H7 (cell line): Measurements from ENCODE around the gene PCA3. TPM values are rescaled to one million over a fixed set of nuclear protein-coding genes. Genes with fewer than 3 reads are reported as not detected.

ENCODE experiments used
- DNase-seq: peaks from one replicate; pipeline ENCODE4 v3.0.0; 2012
- H3K27me3 ChIP-seq: 2 replicates; pipeline ENCODE4 v1.6.0; 2011; ENCODE audit warnings: mild to moderate bottlenecking, low read length; ENCODE audit not compliant: control insufficient read depth, insufficient read depth
- H3K36me3 ChIP-seq: replicated peaks from 2 replicates; pipeline ENCODE4 v1.5.1; 2011; ENCODE audit warnings: low read length; ENCODE audit not compliant: control insufficient read depth, insufficient read depth
- H3K4me3 ChIP-seq: 2 replicates; pipeline ENCODE4 v1.5.1; 2011; ENCODE audit warnings: low read depth, mild to moderate bottlenecking, control low read depth, low read length, moderate library complexity; ENCODE audit not compliant: insufficient read depth
- total RNA-seq: library from RNA; depleted of rRNA; stranded (reverse); fragments of >200 nt; shearing (Covaris generic); gene quantifications from 2 replicates; pipeline ENCODE4 v1.2.3, GENCODE V29; 2014

Gene PCA3
- total RNA-seq, 1 experiment from 2014 or later, result not detected

DNA sequence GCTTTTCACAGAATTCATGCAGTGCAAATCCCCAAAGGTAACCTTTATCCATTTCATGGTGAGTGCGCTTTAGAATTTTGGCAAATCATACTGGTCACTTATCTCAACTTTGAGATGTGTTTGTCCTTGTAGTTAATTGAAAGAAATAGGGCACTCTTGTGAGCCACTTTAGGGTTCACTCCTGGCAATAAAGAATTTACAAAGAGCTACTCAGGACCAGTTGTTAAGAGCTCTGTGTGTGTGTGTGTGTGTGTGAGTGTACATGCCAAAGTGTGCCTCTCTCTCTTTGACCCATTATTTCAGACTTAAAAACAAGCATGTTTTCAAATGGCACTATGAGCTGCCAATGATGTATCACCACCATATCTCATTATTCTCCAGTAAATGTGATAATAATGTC lies 21.3 kb downstream of the PCA3 start:
- no peak overlapping the region for H3K4me3 ChIP-seq
- H3K36me3 ChIP-seq, result no peaks in the 10 kb centered on the region
- H3K27me3 ChIP-seq, result no peaks in the 10 kb centered on the region
- DNase-seq, result no peak

DNA sequence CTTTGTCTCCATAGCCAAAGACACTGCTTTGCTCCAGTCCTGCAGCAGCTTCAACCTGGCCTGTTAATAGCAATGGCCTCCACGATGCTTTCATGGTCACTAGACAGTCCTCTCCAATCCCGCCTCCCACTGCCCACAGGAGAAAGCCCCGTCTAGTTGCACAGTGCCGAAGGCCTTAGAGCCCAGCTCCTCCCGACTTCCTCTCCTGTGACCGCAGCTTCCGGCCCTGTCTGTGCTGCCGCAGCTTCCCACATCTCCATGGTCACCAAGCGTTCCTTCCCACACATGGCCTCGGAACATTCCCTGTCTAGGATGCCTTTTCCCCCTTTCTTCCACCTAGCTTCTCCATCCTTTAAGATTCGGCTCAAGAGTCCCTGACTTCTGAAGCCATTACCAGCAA lies 23.4 kb downstream of the PCA3 start:
- no peaks in the 10 kb centered on the region for H3K36me3 ChIP-seq
- H3K4me3 ChIP-seq, result no peak overlapping the region
- H3K27me3 ChIP-seq, result no peaks in the 10 kb centered on the region

GRCh38 chr9:76789840-76790239 lies 25.6 kb downstream of the PCA3 start:
- Histone ChIP-seq H3K4me3 (no peak overlapping the region), H3K27me3 (no peaks in the 10 kb centered on the region), H3K36me3 (no peaks in the 10 kb centered on the region)
- no peak for DNase-seq

More for the DNA sequence above, 23.4 kb downstream of the PCA3 start:
- no peak for DNase-seq

DNA sequence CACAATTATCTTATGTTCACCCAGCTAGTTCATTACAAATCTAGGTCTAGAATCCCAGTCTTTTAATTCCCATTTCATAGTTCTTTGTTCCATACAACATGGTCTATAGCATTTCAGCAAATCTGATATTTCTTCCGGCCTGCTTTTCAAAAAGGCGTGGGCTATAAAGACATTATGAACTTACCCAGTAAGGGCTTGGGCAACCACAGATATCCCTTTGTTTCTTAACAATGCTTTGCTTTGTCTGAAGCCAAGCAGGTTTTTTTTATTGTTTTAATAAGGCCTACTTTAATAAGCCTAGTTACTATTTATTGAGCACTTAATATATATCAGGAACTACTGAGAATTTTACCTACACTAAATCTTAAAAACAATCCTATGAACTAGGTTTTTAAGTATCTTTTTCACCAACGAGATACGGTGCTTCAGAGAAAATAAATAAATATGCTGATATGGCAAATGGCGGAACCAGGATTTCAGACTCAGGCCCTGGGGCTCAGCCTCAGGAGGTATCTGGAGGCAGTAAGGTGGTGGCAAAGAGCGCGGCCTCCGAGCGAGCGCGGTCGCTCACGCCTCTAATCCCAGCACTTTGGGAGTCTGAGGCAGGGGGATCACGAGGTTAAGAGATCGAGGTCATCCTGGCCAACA lies 29.7 kb downstream of the PCA3 start:
- Histone ChIP-seq H3K27me3 (no peaks in the 10 kb centered on the region), H3K4me3 (no peak overlapping the region), H3K36me3 (no peaks in the 10 kb centered on the region)
- no peak for DNase-seq

DNA sequence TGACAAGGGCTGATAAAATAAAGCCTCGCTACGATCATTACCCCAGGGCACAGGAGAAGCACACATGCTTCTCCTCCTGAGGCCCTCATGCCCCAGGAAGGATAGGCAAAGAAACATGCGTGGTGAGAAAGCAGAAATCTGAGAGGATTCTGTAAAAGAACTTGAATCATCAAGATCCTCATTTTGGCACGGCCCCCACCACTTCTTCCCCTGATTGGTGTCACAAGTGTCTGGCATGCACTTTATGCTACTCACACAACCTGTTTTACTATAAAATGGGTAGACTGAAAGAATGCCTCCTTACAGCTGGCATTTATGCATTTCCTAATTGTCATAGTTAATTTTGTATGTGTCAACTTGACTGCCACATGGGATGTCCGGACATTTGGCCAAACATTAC lies 32.1 kb downstream of the PCA3 start:
- no peaks in the 10 kb centered on the region for H3K36me3 ChIP-seq
- DNase-seq, result no peak
- no peak overlapping the region for H3K4me3 ChIP-seq
- H3K27me3 ChIP-seq, result no peaks in the 10 kb centered on the region

GRCh38 chr9:76798527-76798926 lies 34.3 kb downstream of the PCA3 start:
- no peak overlapping the region for H3K4me3 ChIP-seq
- no peaks in the 10 kb centered on the region for H3K36me3 ChIP-seq
- no peak for DNase-seq
- H3K27me3 ChIP-seq, result no peaks in the 10 kb centered on the region

DNA sequence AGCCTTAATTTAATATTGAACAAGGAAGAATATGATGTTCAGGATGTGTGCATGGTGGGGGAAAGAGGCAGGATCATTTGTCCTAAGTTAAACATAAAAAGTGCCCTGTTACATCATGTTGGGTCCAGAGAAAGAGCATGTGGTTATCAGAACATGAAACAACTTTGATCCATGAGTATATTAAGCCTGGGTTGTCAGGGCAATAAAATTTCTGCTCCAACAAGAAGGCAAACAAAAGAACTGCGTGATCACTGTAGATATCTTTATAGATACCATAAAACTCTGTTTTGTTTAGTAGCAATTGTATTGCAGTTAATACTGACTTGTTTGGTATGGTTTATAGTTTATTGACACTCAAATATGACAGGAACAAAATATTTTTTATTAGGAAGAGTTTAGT lies 35.2 kb downstream of the PCA3 start:
- Histone ChIP-seq H3K4me3 (no peak overlapping the region), H3K27me3 (no peaks in the 10 kb centered on the region), H3K36me3 (no peaks in the 10 kb centered on the region)
- no peak for DNase-seq

DNA sequence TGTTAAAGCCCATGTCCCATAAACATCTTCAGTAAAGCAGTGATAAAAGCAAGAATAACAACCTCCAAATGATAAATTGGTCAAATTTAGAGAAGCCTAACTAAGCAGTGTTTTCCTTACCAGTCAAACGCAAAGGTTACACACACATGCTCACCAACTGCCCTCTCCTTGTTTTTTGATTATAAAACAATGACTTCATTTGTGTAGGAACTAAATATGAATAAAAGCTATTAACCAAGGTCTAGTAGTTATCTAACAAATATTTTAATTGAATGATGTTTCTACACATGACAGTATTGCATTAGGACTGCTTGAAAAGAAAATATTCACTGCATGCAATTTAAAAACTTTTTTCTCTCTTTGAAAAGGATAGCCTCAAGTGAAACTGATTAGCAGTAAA lies 36.7 kb downstream of the PCA3 start:
- no peak overlapping the region for H3K4me3 ChIP-seq
- no peaks in the 10 kb centered on the region for H3K27me3 ChIP-seq
- DNase-seq, result no peak
- H3K36me3 ChIP-seq, result no peaks in the 10 kb centered on the region

DNA sequence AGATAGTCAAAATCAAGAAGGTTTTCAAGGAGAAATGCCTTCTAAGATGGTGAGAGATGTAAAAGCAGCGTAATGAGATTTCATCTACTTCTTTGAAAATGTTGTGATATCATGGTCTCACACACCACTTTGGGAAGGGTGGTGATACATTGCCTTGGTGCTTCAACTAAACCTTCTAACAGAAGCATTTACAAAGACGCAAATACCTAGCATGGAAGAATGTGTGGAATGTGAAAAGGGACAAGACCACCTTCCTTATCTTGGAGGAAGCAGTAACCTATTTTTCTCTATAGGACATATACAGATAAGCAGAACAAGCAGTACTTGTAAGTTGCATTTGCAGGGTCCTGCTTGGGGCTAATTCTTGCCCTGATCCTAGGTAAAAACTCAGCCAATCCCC lies 38.8 kb downstream of the PCA3 start:
- DNase-seq, result no peak
- Histone ChIP-seq H3K27me3 (no peaks in the 10 kb centered on the region), H3K4me3 (no peak overlapping the region), H3K36me3 (no peaks in the 10 kb centered on the region)

DNA sequence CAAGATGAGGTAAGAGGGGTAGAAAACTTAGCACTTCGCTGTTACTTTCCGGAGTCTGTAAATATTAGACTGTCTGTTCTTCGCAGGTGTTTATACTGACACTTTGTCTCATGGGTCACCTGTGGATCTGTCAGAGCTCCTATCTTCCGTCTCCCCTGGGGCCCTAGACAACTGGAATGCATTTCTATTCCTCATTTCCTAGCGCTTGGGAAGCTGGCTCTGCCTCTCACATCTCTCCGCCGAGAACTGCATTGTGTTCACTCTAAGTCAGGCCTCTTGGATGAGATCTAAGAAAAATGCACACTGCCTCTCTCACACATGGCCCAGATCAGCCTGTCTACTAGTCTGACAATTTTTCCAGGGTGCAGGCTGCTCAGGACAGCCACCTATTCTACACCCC lies 39.5 kb downstream of the PCA3 start:
- Histone ChIP-seq H3K36me3 (no peaks in the 10 kb centered on the region), H3K27me3 (no peaks in the 10 kb centered on the region), H3K4me3 (no peak overlapping the region)
- DNase-seq, result no peak

DNA sequence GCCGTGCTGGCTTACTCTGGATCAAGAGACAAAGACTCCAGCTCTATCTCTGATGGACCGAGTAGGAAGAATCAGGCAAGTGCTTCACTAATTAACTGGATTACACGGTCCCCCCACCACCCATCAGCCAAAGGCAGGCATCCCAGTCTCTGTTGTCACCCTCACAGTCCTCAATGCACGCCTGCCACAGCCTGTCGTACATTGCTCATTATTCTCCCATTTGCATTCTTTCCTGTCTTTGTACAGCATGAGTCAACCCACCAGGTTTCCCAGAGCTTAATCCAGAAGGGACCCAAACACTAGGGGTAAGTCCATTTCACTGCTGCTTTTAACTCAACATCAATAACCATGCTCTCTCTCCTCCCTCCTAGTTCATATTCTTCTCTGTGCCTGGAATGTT lies 44.4 kb downstream of the PCA3 start:
- H3K27me3 ChIP-seq, result no peaks in the 10 kb centered on the region
- no peak for DNase-seq
- H3K4me3 ChIP-seq, result no peak overlapping the region
- H3K36me3 ChIP-seq, result no peaks in the 10 kb centered on the region

- Histone ChIP-seq H3K27me3 (no peaks in the 10 kb centered on the region), H3K4me3 (no peak overlapping the region), H3K36me3 (no peaks in the 10 kb centered on the region)
- peak; percentile 37 for DNase-seq
Measured at GRCh38 chr9:76810377-76810957, 46.2 kb downstream of the PCA3 start.

DNA sequence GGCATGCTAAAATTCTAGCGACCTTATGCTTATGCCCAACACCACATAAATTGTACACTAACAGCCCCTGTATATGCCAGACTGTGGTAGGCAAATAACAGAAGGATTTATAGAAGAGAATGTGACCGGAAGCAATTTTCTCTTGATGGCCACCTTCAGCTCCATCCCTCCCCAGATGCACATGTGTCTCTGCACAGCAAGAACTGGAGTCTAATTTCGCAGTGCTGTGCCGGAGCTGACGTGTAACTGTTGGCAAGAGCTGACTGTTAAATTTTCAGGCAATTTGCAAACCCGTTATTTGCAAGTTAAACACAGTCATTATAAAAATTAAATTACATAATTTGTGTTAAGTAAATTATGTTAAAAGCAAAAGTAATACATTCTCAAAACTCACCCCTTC lies 48.4 kb downstream of the PCA3 start:
- H3K27me3 ChIP-seq, result no peaks in the 10 kb centered on the region
- H3K36me3 ChIP-seq, result no peaks in the 10 kb centered on the region
- H3K4me3 ChIP-seq, result no peak overlapping the region
- no peak for DNase-seq

DNA sequence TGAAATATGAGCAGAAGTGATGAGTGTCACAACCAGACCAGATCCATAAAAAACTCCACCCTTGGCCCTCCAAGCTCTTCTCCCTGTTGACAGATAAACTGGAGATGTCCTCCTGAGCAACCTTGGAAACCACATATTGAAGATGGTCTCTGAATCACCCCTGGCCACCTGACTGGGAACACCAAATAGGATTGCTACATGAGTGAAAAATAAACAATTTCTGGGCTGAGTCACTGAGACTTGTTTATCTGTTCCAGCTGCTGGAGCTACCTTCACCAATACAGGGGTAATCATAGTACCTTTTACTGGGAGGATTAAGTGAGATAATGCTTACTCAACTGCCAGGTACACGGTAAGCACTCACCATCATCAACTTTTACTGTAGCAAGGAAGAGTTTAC lies 53.3 kb downstream of the PCA3 start:
- no peak for DNase-seq

GRCh38 chr9:76818271-76818670 lies 54.0 kb downstream of the PCA3 start:
- Histone ChIP-seq H3K36me3 (no peaks in the 10 kb centered on the region), H3K27me3 (no peaks in the 10 kb centered on the region), H3K4me3 (no peak overlapping the region)
- no peak for DNase-seq

More for the DNA sequence above, 53.3 kb downstream of the PCA3 start:
- Histone ChIP-seq H3K36me3 (no peaks in the 10 kb centered on the region), H3K4me3 (no peak overlapping the region), H3K27me3 (no peaks in the 10 kb centered on the region)

- H3K27me3 ChIP-seq, result no peaks in the 10 kb centered on the region
- DNase-seq, result no peak
- H3K36me3 ChIP-seq, result no peaks in the 10 kb centered on the region
- no peak overlapping the region for H3K4me3 ChIP-seq
Measured at GRCh38 chr9:76820431-76820830, 56.2 kb downstream of the PCA3 start.
